GM20431 (cell line): ENCODE measurements around the gene PLCB3.

Experiments
- in situ Hi-C: fragments of 300-500 bp; cut with MseI, MboI; formaldehyde crosslinking; loops from one replicate; pipeline ENCODE4 v1.15.0; 2020; ENCODE audit warnings: low sequenced_read_pairs; ENCODE audit not compliant: unreplicated experiment

Gene PLCB3

DNA sequence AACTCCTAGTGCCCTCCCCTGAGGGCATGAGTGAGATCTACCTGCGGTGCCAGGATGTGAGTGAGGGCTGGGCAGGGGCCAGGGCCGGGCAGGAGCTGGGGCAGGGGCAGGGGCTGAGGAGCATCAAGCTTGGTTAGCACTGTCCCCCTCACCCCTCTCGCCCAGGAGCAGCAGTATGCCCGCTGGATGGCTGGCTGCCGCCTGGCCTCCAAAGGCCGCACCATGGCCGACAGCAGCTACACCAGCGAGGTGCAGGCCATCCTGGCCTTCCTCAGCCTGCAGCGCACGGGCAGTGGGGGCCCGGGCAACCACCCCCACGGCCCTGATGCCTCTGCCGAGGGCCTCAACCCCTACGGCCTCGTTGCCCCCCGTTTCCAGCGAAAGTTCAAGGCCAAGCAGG lies 31.1 kb upstream of the PLCB3 start:
- in situ Hi-C loops, result no loop called here

DNA sequence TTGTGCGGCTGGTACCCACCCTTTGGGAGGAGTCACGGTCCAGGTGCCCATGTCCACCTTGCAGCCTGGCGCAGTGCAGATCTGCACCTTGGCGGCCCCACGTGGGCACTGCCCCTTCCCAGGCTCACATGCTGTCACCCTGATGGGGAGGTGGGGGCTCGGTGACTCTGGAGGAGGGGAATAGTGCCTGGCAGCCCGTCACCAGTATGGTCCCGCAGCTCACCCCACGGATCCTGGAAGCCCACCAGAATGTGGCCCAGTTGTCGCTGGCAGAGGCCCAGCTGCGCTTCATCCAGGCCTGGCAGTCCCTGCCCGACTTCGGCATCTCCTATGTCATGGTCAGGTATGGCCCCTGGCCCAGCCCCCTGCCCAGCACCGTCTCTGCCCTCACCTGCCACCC lies 30.5 kb upstream of the PLCB3 start:
- in situ Hi-C loops, result no loop called here

GRCh38 chr11:64222651-64223000 lies 28.7 kb upstream of the PLCB3 start:
- in situ Hi-C loops, result no loop called here

GRCh38 chr11:64223001-64223651 lies 28.2 kb upstream of the PLCB3 start:
- in situ Hi-C loops, result no loop called here

GRCh38 chr11:64224151-64224890 lies 27.0 kb upstream of the PLCB3 start:
- in situ Hi-C loops, result no loop called here

DNA sequence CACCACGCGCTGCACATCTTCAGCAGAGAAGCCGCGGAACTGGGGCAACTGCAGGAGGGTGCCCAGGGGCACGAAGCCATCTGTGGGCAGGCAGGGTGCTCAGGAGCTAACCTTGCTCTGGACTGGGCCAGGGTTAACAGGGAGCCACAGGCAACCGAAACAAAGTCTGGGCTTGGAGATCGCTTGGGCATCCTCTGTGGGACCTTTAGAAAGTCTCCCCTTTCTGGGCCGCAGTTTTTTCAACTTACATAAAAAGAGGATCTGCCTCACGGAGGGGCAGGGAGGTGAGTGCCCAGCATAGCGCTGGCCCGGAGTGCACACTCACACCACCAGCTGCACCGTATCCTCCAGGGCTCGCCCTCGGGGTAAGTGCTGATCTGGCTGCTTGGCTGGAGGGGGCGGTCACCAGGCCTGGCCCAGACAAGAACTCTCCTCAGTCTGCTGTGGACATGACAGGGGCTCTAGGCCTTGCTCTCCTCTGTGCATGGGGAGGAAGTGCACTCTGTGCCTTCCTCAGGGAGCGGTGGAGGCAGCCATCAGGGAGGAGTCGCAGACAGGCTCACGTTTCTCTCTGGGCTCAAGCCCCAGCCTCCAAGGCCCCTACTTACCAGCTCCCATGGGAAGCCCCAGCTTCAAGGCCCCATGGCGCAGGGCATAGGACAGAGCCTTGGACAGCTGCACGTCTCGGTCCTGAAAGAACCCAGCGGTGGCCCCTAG lies 26.3 kb upstream of the PLCB3 start:
- in situ Hi-C loops, result no loop called here

GRCh38 chr11:64225608-64226506 lies 25.5 kb upstream of the PLCB3 start, which contains the start of the genes NUDT22 and TRPT1:
Gene NUDT22 (plus strand): TSS chr11:64226274. CDS start chr11:64226653, 379 bp downstream.
Gene TRPT1 (minus strand): TSS chr11:64226186. CDS start chr11:64225860, 326 bp downstream.
- in situ Hi-C loops, result no loop called here

- in situ Hi-C loops, result no loop called here
These were observed 24.8 kb upstream of the PLCB3 start for GRCh38 chr11:64226507-64227051.

- in situ Hi-C loops, result no loop called here
These were observed 23.8 kb upstream of the PLCB3 start for GRCh38 chr11:64227405-64227956.

DNA sequence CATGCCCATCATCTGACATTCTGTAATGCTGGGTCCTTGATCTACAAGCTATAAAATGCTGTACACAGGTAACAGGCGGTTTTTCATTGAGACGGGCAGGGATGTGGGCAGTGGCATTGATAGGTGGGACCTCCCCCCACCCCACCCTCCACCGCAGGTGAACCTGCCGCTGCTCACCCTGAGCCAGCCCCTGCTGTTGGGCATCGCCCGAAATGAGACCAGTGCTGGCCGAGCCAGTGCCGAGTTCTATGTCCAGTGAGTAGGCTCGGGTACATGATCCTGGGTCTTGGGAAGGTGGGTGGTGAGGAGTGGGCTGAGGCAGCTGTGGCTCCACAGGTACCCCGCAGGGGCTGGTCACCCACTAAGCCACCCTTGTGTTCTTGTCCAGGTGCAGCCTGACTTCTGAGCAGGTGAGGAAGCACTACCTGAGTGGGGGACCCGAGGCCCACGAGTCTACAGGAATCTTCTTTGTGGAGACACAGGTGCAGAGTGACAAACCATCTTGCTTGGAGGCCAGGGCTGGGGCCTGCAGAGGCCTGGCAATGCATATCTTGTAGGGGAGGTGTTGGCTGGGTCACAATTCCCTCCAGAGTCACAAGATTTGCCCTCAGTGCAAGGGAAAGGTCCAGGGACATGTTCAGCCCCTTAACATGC lies 22.1 kb upstream of the PLCB3 start:
- in situ Hi-C loops, result no loop called here

DNA sequence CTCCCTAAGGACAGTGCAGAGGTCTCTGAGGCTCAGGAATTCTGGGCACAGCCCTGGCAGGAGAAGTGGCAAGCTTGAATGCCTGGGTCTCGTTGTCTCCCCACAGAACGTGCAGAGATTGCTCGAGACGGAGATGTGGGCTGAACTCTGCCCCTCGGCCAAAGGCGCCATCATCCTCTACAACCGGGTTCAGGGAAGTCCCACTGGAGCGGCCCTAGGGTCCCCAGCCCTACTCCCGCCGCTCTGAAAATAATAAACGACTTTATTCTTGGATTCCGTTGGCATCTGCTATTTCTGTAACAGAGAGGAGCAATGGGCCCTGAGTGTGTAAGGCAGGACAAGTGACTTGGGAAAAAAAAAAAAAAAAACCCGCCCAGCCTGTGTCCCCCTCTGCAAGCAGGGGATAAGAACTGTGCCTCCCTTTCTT lies 21.6 kb upstream of the PLCB3 start:
- in situ Hi-C loops, result no loop called here

GRCh38 chr11:64230171-64230984 lies 21.0 kb upstream of the PLCB3 start, which contains the start of gene DNAJC4:
Gene DNAJC4 (plus strand): TSS chr11:64230548. CDS start chr11:64230855, 307 bp downstream.
- in situ Hi-C loops, result no loop called here

DNA sequence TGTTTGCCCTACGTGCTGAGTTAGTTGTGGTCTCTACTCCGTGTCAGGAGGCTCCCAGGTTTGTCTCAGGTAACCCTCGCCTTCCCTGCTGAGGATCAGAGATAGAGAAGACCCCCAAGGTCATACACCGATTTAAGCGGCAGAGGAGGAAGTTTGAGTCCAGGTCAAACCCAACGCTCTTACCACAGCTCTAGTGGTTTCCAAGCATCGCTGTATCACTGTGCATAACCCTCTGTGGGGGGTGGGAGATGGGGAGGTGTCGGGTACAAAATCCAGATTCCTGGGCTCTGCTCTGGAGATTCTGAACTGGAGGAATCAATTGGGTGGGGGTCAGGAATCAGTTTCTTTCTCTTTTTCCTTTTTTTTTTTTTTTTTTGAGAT lies 20.4 kb upstream of the PLCB3 start:
- in situ Hi-C loops, result no loop called here

GRCh38 chr11:64231546-64231945 lies 19.8 kb upstream of the PLCB3 start:
- in situ Hi-C loops, result no loop called here

GRCh38 chr11:64232182-64232966 lies 19.0 kb upstream of the PLCB3 start:
- in situ Hi-C loops, result no loop called here

- in situ Hi-C loops, result no loop called here
These were observed 18.4 kb upstream of the PLCB3 start for GRCh38 chr11:64232967-64233315.

GRCh38 chr11:64233913-64234586 lies 17.3 kb upstream of the PLCB3 start, which contains the start of gene VEGFB:
Gene VEGFB (plus strand): TSS chr11:64234584. CDS start chr11:64234834, 250 bp downstream.
- in situ Hi-C loops, result no loop called here
